GM10248 (cell line): ENCODE results near the gene ATP2B1.
"Not testable (repeated sequence)": the region's sequence is repeated elsewhere in the genome, so short reads cannot be mapped to it uniquely, and the experiment has no call there.

Experiments used
- CTCF ChIA-PET: fragments of 300-600 bp; sonication (Branson Sonifier 250); formaldehyde crosslinking; extraction: SDS; loops from one replicate; lab custom pipeline; 2021; ENCODE audit warnings: antibody characterized with exemption; lab: Yijun Ruan, JAX
- POLR2A ChIA-PET: fragments of 350-650 bp; sonication (Branson Sonifier 250); formaldehyde crosslinking; extraction: SDS; loops from one replicate; lab custom pipeline; 2020; ENCODE audit warnings: antibody characterized with exemption; lab: Yijun Ruan, JAX
- DNase-seq: peaks from one replicate; pipeline ENCODE4 v3.0.0; 2012; ENCODE audit errors: extremely low spot score
- TF ChIP-seq, protein P1 (sequence below): IDR thresholded peaks from 2 replicates; pipeline ENCODE4 v1.5.1; 2012; ENCODE audit warnings: mild to moderate bottlenecking, low read depth; ENCODE audit errors: extremely low read depth, missing control alignments, control extremely low read depth

ATP2B1 gene

DNA sequence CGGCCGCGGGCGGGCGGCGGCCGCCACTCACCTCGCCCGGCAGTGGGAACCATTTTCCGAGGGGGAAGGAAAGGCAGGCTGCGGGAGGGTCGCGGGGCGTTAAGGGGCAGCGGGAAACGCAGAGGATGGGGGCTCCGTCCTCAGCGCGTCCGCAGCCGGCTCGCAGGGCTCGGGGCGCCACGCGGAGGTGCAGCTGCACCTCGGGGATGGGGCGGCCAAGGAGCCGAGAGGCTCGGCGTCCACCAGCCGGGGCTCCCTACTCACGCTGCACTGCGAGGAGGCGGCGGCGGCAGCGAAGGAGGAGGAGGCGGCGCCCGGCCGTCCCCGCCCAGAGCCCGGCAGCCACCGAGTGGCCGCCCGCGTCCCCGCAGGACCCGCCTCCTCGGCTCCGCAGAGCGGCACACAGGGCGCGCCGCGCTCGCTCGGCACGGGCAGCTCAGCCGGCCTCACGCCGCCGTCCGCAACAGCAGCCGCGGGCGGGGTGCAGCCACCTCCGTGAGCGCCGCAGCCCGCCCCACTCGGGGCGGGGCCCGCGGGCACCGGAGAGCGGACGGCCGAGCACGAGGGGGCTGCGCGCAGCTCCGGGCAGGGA lies at the start of gene ATP2B1:
TSS of gene ATP2B1 (minus strand) at position 274 of the 592 bp plus-strand sequence. CDS start 52,952 bp downstream, outside the sequence.
- DNase-seq, result peak; percentile 90
- TF ChIP-seq, protein P1, sequence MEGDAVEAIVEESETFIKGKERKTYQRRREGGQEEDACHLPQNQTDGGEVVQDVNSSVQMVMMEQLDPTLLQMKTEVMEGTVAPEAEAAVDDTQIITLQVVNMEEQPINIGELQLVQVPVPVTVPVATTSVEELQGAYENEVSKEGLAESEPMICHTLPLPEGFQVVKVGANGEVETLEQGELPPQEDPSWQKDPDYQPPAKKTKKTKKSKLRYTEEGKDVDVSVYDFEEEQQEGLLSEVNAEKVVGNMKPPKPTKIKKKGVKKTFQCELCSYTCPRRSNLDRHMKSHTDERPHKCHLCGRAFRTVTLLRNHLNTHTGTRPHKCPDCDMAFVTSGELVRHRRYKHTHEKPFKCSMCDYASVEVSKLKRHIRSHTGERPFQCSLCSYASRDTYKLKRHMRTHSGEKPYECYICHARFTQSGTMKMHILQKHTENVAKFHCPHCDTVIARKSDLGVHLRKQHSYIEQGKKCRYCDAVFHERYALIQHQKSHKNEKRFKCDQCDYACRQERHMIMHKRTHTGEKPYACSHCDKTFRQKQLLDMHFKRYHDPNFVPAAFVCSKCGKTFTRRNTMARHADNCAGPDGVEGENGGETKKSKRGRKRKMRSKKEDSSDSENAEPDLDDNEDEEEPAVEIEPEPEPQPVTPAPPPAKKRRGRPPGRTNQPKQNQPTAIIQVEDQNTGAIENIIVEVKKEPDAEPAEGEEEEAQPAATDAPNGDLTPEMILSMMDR, result peak; percentile 51
- ChIA-PET CTCF (interaction anchor here (0.8 to 1.6 kb wide), 10 partner anchors 10 to 184 kb away, joined by 3 to 7 read pairs (median 3); partner anchors contain the start of gene GALNT4), POLR2A (interaction anchor here (0.9 to 2.3 kb wide), 4 partner anchors 10 to 172 kb away, joined by 3 to 8 read pairs (median 5); no protein-coding TSS in a partner anchor)

DNA sequence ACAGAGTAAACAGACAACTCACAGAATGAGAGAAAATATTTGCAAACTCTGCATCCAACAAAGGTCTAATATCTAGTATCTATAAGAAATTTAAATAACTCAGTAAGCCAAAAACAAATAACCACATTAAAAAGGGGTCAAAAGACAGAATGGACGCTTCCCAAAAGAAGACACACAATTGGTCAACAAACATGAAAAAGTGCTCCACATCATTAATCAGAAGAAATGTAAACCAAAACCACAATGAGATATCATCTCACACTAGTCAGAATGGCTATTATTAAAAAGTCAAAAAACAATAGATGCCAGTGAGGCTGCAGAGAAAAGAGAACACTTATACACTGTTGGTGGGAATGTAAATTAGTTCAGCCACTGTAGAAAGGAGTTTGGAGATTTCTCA lies 49.3 kb upstream of the ATP2B1 start:
- POLR2A ChIA-PET, DNase-seq, CTCF ChIA-PET: not testable (repeated sequence)

DNA sequence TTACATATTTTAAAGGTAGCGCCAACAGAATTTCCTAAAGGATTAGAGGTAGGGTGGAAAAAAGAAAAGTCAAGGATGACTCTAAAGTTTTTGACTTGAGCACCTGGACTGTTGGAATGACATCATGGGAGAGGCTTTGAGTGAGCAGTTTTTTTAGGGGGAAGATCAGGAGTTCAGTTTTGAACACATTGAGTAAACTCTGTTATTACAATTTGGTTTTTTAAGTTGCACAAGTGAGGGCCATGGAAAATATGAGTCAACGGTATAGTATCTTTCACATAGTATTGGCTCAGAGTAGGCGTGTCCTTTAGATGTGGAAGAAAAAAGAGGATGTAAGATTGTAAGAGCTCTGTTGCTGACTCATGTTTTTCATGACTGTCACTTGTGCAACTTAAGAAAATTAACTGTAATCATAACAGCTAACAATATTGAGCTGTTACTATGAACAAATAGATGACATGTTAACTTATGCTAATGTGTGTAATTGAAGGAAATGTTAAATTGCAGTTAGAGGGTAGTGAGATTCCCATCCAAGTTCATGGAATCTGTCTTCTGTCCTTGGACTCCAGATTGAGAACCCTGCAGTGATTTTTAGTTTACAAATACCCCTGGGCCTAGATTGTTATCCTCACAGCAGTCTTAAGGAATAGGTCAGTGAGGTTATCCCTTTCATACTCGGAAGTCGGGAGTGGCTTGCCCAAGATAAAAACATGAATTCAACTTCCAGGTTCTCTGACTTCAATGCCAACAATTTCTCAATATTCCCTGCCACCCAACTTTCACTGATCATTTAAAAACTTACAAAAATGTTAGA lies 48.2 kb upstream of the ATP2B1 start:
- ChIA-PET POLR2A (interaction anchor here (0.7 to 1.1 kb wide), 2 partner anchors 9 to 48 kb away, joined by 3 to 4 read pairs; partner anchors contain the start of gene ATP2B1), CTCF (no interaction called here)
- peak; percentile 79 for DNase-seq
- TF ChIP-seq, protein P1, result no peak

DNA sequence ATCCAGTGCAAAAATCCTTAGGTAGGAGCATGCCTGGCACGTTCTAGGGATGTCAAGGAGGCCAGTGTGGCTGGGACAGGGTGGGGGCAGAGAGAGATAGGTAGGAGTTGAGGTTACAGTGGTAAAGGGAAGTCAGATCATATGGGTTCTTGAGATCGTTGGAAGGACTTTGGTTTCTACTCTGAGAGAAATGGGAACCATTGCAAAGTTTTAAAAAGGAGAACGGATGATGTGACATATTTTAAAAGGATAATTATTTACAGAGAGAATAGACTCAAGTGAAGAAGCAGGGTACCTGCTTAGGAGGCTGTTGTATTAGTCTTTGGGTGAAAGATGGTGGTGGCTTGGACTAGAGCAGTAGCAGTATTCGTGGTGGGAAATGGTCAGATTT lies 47.6 kb upstream of the ATP2B1 start:
- ChIA-PET CTCF (no interaction called here), POLR2A (interaction anchor here (1.1 kb wide), 1 partner anchor 10 kb away, joined by 3 read pairs; no protein-coding TSS in a partner anchor)
- DNase-seq, result no peak
- TF ChIP-seq, protein P1, result no peak

DNA sequence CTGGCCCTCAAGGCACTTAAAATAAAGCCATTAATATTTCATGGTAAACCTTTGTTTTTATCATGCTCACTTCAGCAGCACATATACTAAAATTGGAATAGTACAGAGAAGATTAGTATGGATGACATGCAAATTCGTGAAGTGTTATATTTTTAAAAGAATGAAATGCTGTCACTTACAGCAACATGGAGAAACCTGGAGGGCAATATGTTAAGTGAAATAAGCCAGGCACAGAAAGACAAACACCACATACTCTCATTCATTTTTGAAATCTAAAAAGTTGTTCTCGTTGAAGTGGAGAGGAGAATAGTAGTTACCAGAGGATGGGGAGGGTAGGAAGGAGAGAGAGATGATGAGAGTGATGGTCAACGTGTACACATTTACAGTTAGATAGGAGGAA lies 45.4 kb upstream of the ATP2B1 start:
- ChIA-PET POLR2A (no interaction called here), CTCF (interaction anchor here (1.4 to 1.8 kb wide), 2 partner anchors 18 to 21 kb away, joined by 3 to 4 read pairs; no protein-coding TSS in a partner anchor)
- no peak for DNase-seq
- TF ChIP-seq, protein P1, result no peak

DNA sequence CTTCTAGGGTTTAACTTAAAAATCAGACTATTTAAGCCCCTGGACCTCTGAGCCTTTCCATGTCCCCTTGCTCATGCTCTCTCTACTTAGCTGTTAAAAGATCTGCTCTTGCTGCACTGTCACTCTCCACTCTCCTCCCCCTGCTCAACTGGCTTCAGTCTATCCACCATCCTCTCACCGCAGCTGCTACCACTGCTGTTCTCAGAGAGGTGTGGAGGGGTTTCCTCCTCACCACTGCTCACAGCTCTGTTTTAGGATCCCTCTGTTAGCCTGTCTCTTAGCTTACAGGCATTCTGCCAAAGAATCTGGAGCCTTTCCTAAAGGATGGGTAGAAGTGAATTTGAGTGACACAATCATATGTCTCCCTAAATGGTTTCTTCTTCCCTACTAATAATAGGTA lies 43.7 kb upstream of the ATP2B1 start:
- ChIA-PET POLR2A (no interaction called here), CTCF (interaction anchor here (0.8 kb wide), 1 partner anchor 23 kb away, joined by 3 read pairs; no protein-coding TSS in a partner anchor)
- TF ChIP-seq, protein P1, result no peak
- peak; percentile 29 for DNase-seq
